Hindlimb muscle (tissue), 1 donor: ENCODE measurements around the gene CSNK2B. TPM values are rescaled to one million over a fixed set of nuclear protein-coding genes. Genes with fewer than 3 reads are reported as not detected.

Experiments
- DNase-seq: peaks from one replicate; pipeline ENCODE4 v3.0.0-alpha.2; 2013
- polyA plus RNA-seq: library from polyadenylated mRNA; unstranded; fragments of 120-200 nt; gene quantifications from one replicate; pipeline ENCODE4 v1.2.1, GENCODE V29; 2013; ENCODE audit not compliant: insufficient read length

The CSNK2B gene
- polyA plus RNA-seq, 1 donor, result 127 TPM

- no peak for DNase-seq
These were observed 28.9 kb upstream of the CSNK2B start for GRCh38 chr6:31636698-31637596.

- DNase-seq, result no peak
These were observed 26.8 kb upstream of the CSNK2B start for GRCh38 chr6:31639043-31639442.

GRCh38 chr6:31639449-31639861, 26.4 kb upstream of the CSNK2B start:
- DNase-seq, result no peak

GRCh38 chr6:31640612-31641011, 25.3 kb upstream of the CSNK2B start:
- no peak for DNase-seq

GRCh38 chr6:31641370-31641769, 24.5 kb upstream of the CSNK2B start:
- no peak for DNase-seq

GRCh38 chr6:31642798-31643570, 22.9 kb upstream of the CSNK2B start:
- no peak for DNase-seq

GRCh38 chr6:31643818-31644454, 21.9 kb upstream of the CSNK2B start:
- no peak for DNase-seq

GRCh38 chr6:31645325-31645724, 20.6 kb upstream of the CSNK2B start:
- no peak for DNase-seq

- DNase-seq, result peak; percentile 83
These were observed 14.2 kb upstream of the CSNK2B start for GRCh38 chr6:31651602-31652191.

GRCh38 chr6:31652925-31653724, 12.8 kb upstream of the CSNK2B start:
- no peak for DNase-seq

- no peak for DNase-seq
These were observed 11.1 kb upstream of the CSNK2B start for GRCh38 chr6:31654574-31655348.

- no peak for DNase-seq
These were observed 10.3 kb upstream of the CSNK2B start, which contains the start of gene APOM for GRCh38 chr6:31655349-31656237. Gene APOM (plus strand): TSS chr6:31655894. CDS start chr6:31655967, 73 bp downstream.

- no peak for DNase-seq
These were observed 8.3 kb upstream of the CSNK2B start for GRCh38 chr6:31657406-31658157.

GRCh38 chr6:31658158-31658688, 7.7 kb upstream of the CSNK2B start:
- no peak for DNase-seq

GRCh38 chr6:31658983-31659648, 6.8 kb upstream of the CSNK2B start:
- DNase-seq, result no peak

GRCh38 chr6:31659649-31660380, 6.1 kb upstream of the CSNK2B start:
- no peak for DNase-seq
